Right lobe of liver (tissue), 6 donors: ENCODE results near the gene PHLDA2. TPM values are rescaled to one million over a fixed set of nuclear protein-coding genes. Genes with fewer than 3 reads are reported as not detected.

Source experiments
- ATAC-seq, 4 donors: fragments of 200-7000 bp; cut with Tn5 transposase; one replicate each; pipeline ENCODE4 v1.9.1; 2020; ENCODE audit warnings: mild to moderate bottlenecking in 4 of 4, moderate library complexity in 4 of 4
- DNase-seq, 3 donors: peaks; one replicate each; pipeline ENCODE4 v3.0.0-alpha.2; 2020
- H3K27ac ChIP-seq, 3 donors: fragments of 200-600 bp; one replicate each; pipeline ENCODE4 v1.8.0; 2022
- H3K27me3 ChIP-seq, 2 donors: fragments of 200-600 bp; one replicate each; pipeline ENCODE4 v1.8.0; 2022
- H3K36me3 ChIP-seq, 4 donors: fragments of 200-600 bp; sonication (generic) in 1 of 4; one replicate each; pipeline versions ENCODE4 v1.5.1 to v1.8.0; 2017 to 2022; ENCODE audit warnings: control low read depth in 1 of 4
- H3K4me1 ChIP-seq, 4 donors: fragments of 200-600 bp; sonication (generic) in 1 of 4; one replicate each; pipeline versions ENCODE4 v1.5.1 to v1.8.0; 2017 to 2022; ENCODE audit warnings: control low read depth in 1 of 4
- H3K4me3 ChIP-seq, 3 donors: fragments of 200-600 bp; one replicate each; pipeline ENCODE4 v1.8.0; 2022
- H3K9me3 ChIP-seq, 4 donors: fragments of 200-600 bp; sonication (generic) in 1 of 4; one replicate each; pipeline versions ENCODE4 v1.5.1 to v1.8.0; 2017 to 2022; ENCODE audit warnings: control low read depth in 1 of 4
- CTCF ChIP-seq, 4 donors: fragments of 200-600 bp in 3 of 4; fragments of 450-650 bp in 1 of 4; IDR thresholded peaks; one replicate each; pipeline versions ENCODE4 v1.5.1 to v1.8.0; 2016 to 2022; ENCODE audit warnings: antibody characterized with exemption in 4 of 4, mild to moderate bottlenecking in 2 of 4
- POLR2A ChIP-seq: fragments of 450-650 bp; IDR thresholded peaks from one replicate; pipeline ENCODE4 v1.6.1; 2017; ENCODE audit warnings: antibody characterized with exemption, mild to moderate bottlenecking
- WGBS: methylation state at CpG from one replicate; pipeline ENCODE4 v1.1.6; 2018; ENCODE audit warnings: low coverage, low lambda C conversion rate; ENCODE audit not compliant: insufficient coverage; ENCODE audit errors: missing lambda C conversion rate; 5-methylcytosine and 5-hydroxymethylcytosine counted together
- intact Hi-C, 2 donors: fragments of 100-400 bp; cut with DNase I; formaldehyde crosslinking; loops; one replicate each; pipeline versions ENCODE4 v1.11.2 to v1.14.1; 2022
- total RNA-seq, 6 experiments: library from RNA; depleted of rRNA in 2 of 6; stranded (reverse); fragments of >200 nt in 2 of 6; fragmentation: NEBNext Ultra II Directional in 3 of 6; extraction: Animal tissue kit (Norgen Biotek cat#: 25700) in 3 of 6; gene quantifications; one replicate each; pipeline versions ENCODE4 v1.1.0 to v1.2.4, GENCODE V29; 2016 to 2023
- donor health status: DM: no; HTN: yes; CAD: no.
- donor health status: DM: no; HTN: no; CAD: no.
- donor health status: DM: no; HTN: no; CAD: no.
- donor health status: DM: no; HTN: yes; CAD: no.
- donor health status: DM: no; HTN: yes; CAD: no.

The PHLDA2 gene
- total RNA-seq, 6 experiments from 2014 or later: 0.51 to 12.7 (median 5.9) TPM; not detected in 1

GRCh38 chr11:2922655-2923054, 6.6 kb downstream of the PHLDA2 start:
- no peak for ATAC-seq
- 60% methylated on average over 1 of the region's 3 CpGs for WGBS
- no peak for DNase-seq

GRCh38 chr11:2921742-2922493, 7.3 kb downstream of the PHLDA2 start:
- Histone ChIP-seq H3K9me3 (no peaks in the 10 kb centered on the region), H3K27me3 (no peaks in the 10 kb centered on the region), H3K36me3 (no peaks in the 10 kb centered on the region), H3K27ac (no peak overlapping the region), H3K4me3 (no peak overlapping the region), H3K4me1 (no peaks in the 10 kb centered on the region)
- DNase-seq: no peak
- TF ChIP-seq POLR2A: no peak
- 79% methylated on average over 7 of the region's 29 CpGs for WGBS
- intact Hi-C loops: no loop called here
- no peak for ATAC-seq

More at GRCh38 chr11:2922655-2923054, 6.6 kb downstream of the PHLDA2 start:
- TF ChIP-seq POLR2A (no peak), CTCF (IDR thresholded peaks at IDR 0.05) (no peak)
- intact Hi-C loops: no loop called here
- H3K4me1 ChIP-seq: no peaks in the 10 kb centered on the region
- no peak overlapping the region for H3K27ac ChIP-seq
- no peak overlapping the region for H3K4me3 ChIP-seq
- no peaks in the 10 kb centered on the region for H3K36me3 ChIP-seq
- H3K9me3 ChIP-seq: no peaks in the 10 kb centered on the region
- no peaks in the 10 kb centered on the region for H3K27me3 ChIP-seq

- no peak for DNase-seq
- H3K36me3 ChIP-seq: no peaks in the 10 kb centered on the region
- H3K4me1 ChIP-seq: no peaks in the 10 kb centered on the region
- H3K9me3 ChIP-seq: no peaks in the 10 kb centered on the region
- TF ChIP-seq POLR2A (no peak), CTCF (IDR thresholded peaks at IDR 0.05) (no peak)
- WGBS: 100% methylated on average over 3 of the region's 16 CpGs
- intact Hi-C loops: no loop called here
- H3K27ac ChIP-seq: no peak overlapping the region
- H3K27me3 ChIP-seq: no peaks in the 10 kb centered on the region
- no peak for ATAC-seq
- no peak overlapping the region for H3K4me3 ChIP-seq
Measured at GRCh38 chr11:2921261-2921660, 8.0 kb downstream of the PHLDA2 start.

DNA sequence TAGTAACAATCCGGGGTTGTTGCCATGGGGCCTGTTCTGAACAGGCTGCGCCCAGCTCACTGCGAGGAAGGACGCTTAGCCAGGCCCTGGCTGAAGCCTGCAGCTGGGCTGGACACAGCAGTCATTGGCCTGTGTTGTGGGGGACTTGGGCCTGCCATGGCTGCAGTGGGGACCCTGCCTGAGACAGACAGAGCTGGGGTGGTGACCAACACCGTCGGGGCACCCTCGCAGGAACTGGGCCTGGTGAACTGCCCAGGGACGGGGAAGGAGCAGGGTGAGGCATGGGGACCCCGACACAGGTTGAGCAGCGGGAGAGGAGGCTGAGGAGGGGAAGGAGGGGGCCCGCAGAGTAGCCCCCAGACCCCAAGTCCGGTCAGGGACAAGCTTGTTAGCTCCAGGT, 8.9 kb downstream of the PHLDA2 start:
- no peak for TF ChIP-seq CTCF (IDR thresholded peaks at IDR 0.05)
- no peak for TF ChIP-seq POLR2A
- H3K9me3 ChIP-seq: no peaks in the 10 kb centered on the region
- intact Hi-C loops: no loop called here
- ATAC-seq: no peak
- 92% methylated on average over 5 of the region's 12 CpGs for WGBS
- H3K27me3 ChIP-seq: no peaks in the 10 kb centered on the region
- no peak for DNase-seq
- no peaks in the 10 kb centered on the region for H3K36me3 ChIP-seq
- H3K27ac ChIP-seq: no peak overlapping the region
- no peaks in the 10 kb centered on the region for H3K4me1 ChIP-seq
- H3K4me3 ChIP-seq: no peak overlapping the region

DNA sequence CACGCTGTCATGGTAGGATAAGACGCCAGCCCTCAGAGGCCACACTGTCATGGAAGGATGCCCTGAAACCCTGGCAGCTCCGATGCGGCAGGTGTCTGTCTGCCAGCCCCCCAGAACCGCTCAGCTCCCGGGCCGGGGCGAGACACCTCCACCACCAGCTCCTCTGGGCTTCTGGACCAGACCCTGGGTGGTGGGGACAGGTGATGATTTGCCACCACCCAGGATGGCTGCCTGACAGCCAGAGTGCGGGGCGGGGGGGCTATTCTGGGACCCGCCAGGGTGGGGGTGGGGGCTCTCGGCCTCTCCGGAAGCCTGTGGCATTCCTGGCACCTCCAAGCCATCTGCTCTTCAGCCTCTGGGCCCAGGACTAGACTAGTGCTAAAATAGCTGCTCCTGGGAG, 9.4 kb downstream of the PHLDA2 start:
- ATAC-seq (no peak), DNase-seq (no peak)
- Histone ChIP-seq H3K36me3 (no peaks in the 10 kb centered on the region), H3K27me3 (no peaks in the 10 kb centered on the region), H3K4me1 (no peaks in the 10 kb centered on the region), H3K4me3 (no peak overlapping the region), H3K27ac (no peak overlapping the region), H3K9me3 (no peaks in the 10 kb centered on the region)
- intact Hi-C loops: no loop called here
- WGBS: no CpG with 5 or more reads among the region's 13 CpGs
- no peak for TF ChIP-seq POLR2A
- no peak for TF ChIP-seq CTCF (IDR thresholded peaks at IDR 0.05)
